ENCODE results near the gene LSM4.

LSM4 gene

GRCh38 chr19:18301718-18302111, 21.2 kb downstream of the LSM4 start:
- Histone ChIP-seq H3K4me3 (ENCODE audit: low read length) (no peak overlapping the region), H3F3A (ENCODE audit: control insufficient read depth, insufficient read depth) (peaks cover 6% of the 10 kb centered on the region; the same call in 1 of the 2 replicates), H3K36me3 (ENCODE audit: control insufficient read depth, low read length) (peaks cover 14% of the 10 kb centered on the region)

GRCh38 chr19:18300930-18301717, 21.8 kb downstream of the LSM4 start:
- H3K27ac ChIP-seq (ENCODE audit: low read depth, low read length), result no peak overlapping the region
- H3K36me3 ChIP-seq (ENCODE audit: control insufficient read depth, low read length), result peaks cover 8% of the 10 kb centered on the region
- peaks cover 35% of the 10 kb centered on the region for H3K4me1 ChIP-seq (ENCODE audit: control insufficient read depth, low read length)
- no peak for TF ChIP-seq CTCF (IDR thresholded peaks at IDR 0.05; ENCODE audit: low read depth, low read length, poor library complexity, severe bottlenecking)
- no peak for TF ChIP-seq EZH2phosphoT487 (IDR thresholded peaks at IDR 0.05; ENCODE audit: borderline replicate concordance, low read length)
- no peaks in the 10 kb centered on the region for H4K20me1 ChIP-seq (ENCODE audit: control insufficient read depth, insufficient read depth, low read depth, low read length)
- no peak overlapping the region for H3K4me2 ChIP-seq (ENCODE audit: low read length)
- no peaks in the 10 kb centered on the region for H3K27me3 ChIP-seq (ENCODE audit: control insufficient read depth, low read length)
- H3K9me3 ChIP-seq (ENCODE audit: control insufficient read depth, insufficient read depth, low read length), result no peaks in the 10 kb centered on the region
- no peaks in the 10 kb centered on the region for H3K9me2 ChIP-seq (replicated peaks; ENCODE audit: control insufficient read depth, low read length)
- peaks cover 3% of the 10 kb centered on the region; the same call in 1 of the 2 replicates for H3F3A ChIP-seq (ENCODE audit: control insufficient read depth, insufficient read depth)
- H3K4me3 ChIP-seq (ENCODE audit: low read length), result no peak overlapping the region
- H3K79me2 ChIP-seq (ENCODE audit: control insufficient read depth, low read length), result no peaks in the 10 kb centered on the region; the same call in 1 of the 2 replicates

More at GRCh38 chr19:18301718-18302111, 21.2 kb downstream of the LSM4 start:
- no peaks in the 10 kb centered on the region; the same call in 1 of the 2 replicates for H3K79me2 ChIP-seq (ENCODE audit: control insufficient read depth, low read length)
- TF ChIP-seq EZH2phosphoT487 (IDR thresholded peaks at IDR 0.05; ENCODE audit: borderline replicate concordance, low read length) (no peak), CTCF (IDR thresholded peaks at IDR 0.05; ENCODE audit: low read depth, low read length, poor library complexity, severe bottlenecking) (no peak)
- H3K27ac ChIP-seq (ENCODE audit: low read depth, low read length), result no peak overlapping the region
- peaks cover 40% of the 10 kb centered on the region for H3K4me1 ChIP-seq (ENCODE audit: control insufficient read depth, low read length)
- H3K9me2 ChIP-seq (replicated peaks; ENCODE audit: control insufficient read depth, low read length), result no peaks in the 10 kb centered on the region
- H3K27me3 ChIP-seq (ENCODE audit: control insufficient read depth, low read length), result no peaks in the 10 kb centered on the region
- H4K20me1 ChIP-seq (ENCODE audit: control insufficient read depth, insufficient read depth, low read depth, low read length), result no peaks in the 10 kb centered on the region
- H3K9me3 ChIP-seq (ENCODE audit: control insufficient read depth, insufficient read depth, low read length), result no peaks in the 10 kb centered on the region
- no peak overlapping the region for H3K4me2 ChIP-seq (ENCODE audit: low read length)

DNA sequence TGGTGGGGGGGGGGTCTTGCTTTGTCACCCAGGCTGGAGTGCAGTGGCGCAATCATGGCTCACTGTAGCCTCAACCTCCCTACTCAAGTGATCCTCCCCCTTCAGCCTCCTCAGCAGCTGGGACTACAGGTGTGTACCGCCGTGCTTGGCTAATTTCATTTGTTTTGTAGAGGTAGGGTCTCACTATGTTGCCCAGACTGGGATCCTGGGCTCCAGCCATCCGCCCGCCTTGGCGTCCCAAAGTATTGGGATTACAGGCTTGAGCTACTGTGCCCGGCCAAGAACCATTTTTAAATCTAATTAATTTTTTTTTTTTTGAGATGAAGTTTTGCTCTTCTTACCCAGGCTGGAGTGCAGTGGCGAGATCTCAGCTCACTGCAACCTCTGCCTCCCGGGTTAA, 23.2 kb downstream of the LSM4 start:
- H3K4me3 ChIP-seq (ENCODE audit: low read length), result no peak overlapping the region
- H3F3A ChIP-seq (ENCODE audit: control insufficient read depth, insufficient read depth), result peaks cover 3% of the 10 kb centered on the region; the same call in 1 of the 2 replicates
- H3K4me1 ChIP-seq (ENCODE audit: control insufficient read depth, low read length), result peaks cover 21% of the 10 kb centered on the region
- H3K79me2 ChIP-seq (ENCODE audit: control insufficient read depth, low read length), result no peaks in the 10 kb centered on the region; the same call in 1 of the 2 replicates
- TF ChIP-seq EZH2phosphoT487 (IDR thresholded peaks at IDR 0.05; ENCODE audit: borderline replicate concordance, low read length) (no peak), CTCF (IDR thresholded peaks at IDR 0.05; ENCODE audit: low read depth, low read length, poor library complexity, severe bottlenecking) (no peak)
- H3K27me3 ChIP-seq (ENCODE audit: control insufficient read depth, low read length), result no peaks in the 10 kb centered on the region
- H3K4me2 ChIP-seq (ENCODE audit: low read length), result no peak overlapping the region
- H3K36me3 ChIP-seq (ENCODE audit: control insufficient read depth, low read length), result no peaks in the 10 kb centered on the region; the same call in 1 of the 2 replicates
- H3K27ac ChIP-seq (ENCODE audit: low read depth, low read length), result no peak overlapping the region
- no peaks in the 10 kb centered on the region for H3K9me2 ChIP-seq (replicated peaks; ENCODE audit: control insufficient read depth, low read length)
- H3K9me3 ChIP-seq (ENCODE audit: control insufficient read depth, insufficient read depth, low read length), result no peaks in the 10 kb centered on the region
- H4K20me1 ChIP-seq (ENCODE audit: control insufficient read depth, insufficient read depth, low read depth, low read length), result no peaks in the 10 kb centered on the region
